ENCODE results near the gene PCSK2.

The PCSK2 gene

GRCh38 chr20:17452441-17452840 is 225.6 kb downstream of the PCSK2 start:
- H3K36me3 Mint-ChIP-seq (ENCODE audit: low read depth): no peaks in the 10 kb centered on the region
- H3K4me1 Mint-ChIP-seq (ENCODE audit: low read depth): no peaks in the 10 kb centered on the region
- H3K9me3 Mint-ChIP-seq: no peaks in the 10 kb centered on the region
- peaks cover 12% of the 10 kb centered on the region for H3K27me3 Mint-ChIP-seq
- no peak overlapping the region for H3K4me3 Mint-ChIP-seq
- no peak overlapping the region for H3K27ac Mint-ChIP-seq

DNA sequence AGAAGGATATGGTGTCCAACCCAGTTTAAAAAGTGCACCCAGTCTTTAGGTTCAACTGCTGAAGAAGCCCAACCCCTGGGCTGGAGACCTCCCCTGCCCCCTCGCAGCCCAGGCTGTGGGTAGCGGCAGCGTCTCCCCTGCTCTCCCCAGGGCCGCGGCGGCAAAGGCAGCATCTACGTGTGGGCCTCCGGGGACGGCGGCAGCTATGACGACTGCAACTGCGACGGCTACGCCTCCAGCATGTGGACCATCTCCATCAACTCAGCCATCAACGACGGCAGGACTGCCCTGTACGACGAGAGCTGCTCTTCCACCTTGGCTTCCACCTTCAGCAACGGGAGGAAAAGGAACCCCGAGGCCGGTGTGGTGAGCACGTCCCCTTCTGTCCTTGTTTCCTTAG is 226.8 kb downstream of the PCSK2 start:
- Mint-ChIP-seq H3K4me1 (ENCODE audit: low read depth) (no peaks in the 10 kb centered on the region), H3K9me3 (no peaks in the 10 kb centered on the region), H3K27ac (no peak overlapping the region), H3K27me3 (peaks cover 16% of the 10 kb centered on the region), H3K4me3 (no peak overlapping the region), H3K36me3 (ENCODE audit: low read depth) (no peaks in the 10 kb centered on the region)

DNA sequence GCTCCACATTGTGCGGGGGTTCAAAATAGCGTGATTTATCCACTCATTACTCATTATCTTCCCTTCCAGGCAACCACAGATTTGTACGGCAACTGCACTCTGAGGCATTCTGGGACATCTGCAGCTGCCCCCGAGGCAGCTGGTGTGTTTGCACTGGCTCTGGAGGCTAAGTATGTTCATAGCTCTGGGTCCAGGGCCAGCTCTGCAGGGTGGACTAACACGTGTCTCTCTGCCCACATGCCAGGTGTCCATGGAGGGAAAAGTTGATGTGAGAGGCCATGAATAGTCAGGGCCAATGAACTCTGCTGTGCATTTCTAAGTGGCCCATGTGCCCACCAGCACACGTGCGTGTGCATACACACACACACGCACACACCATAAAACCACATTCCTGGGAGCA is 229.4 kb downstream of the PCSK2 start:
- Mint-ChIP-seq H3K27ac (no peak overlapping the region), H3K27me3 (peaks cover 15% of the 10 kb centered on the region)

GRCh38 chr20:17457079-17457478 is 230.2 kb downstream of the PCSK2 start:
- Mint-ChIP-seq H3K4me1 (ENCODE audit: low read depth) (peaks cover 4% of the 10 kb centered on the region), H3K27me3 (peaks cover 10% of the 10 kb centered on the region), H3K36me3 (ENCODE audit: low read depth) (no peaks in the 10 kb centered on the region), H3K4me3 (no peak overlapping the region), H3K27ac (no peak overlapping the region), H3K9me3 (no peaks in the 10 kb centered on the region)

More for the DNA sequence above, 229.4 kb downstream of the PCSK2 start:
- no peak overlapping the region for H3K4me3 Mint-ChIP-seq
- H3K4me1 Mint-ChIP-seq (ENCODE audit: low read depth): peaks cover 4% of the 10 kb centered on the region
- no peaks in the 10 kb centered on the region for H3K36me3 Mint-ChIP-seq (ENCODE audit: low read depth)
- H3K9me3 Mint-ChIP-seq: no peaks in the 10 kb centered on the region

GRCh38 chr20:17457588-17458190 is 230.8 kb downstream of the PCSK2 start:
- H3K27me3 Mint-ChIP-seq: peaks cover 4% of the 10 kb centered on the region
- H3K9me3 Mint-ChIP-seq: no peaks in the 10 kb centered on the region
- H3K36me3 Mint-ChIP-seq (ENCODE audit: low read depth): no peaks in the 10 kb centered on the region
- no peak overlapping the region for H3K27ac Mint-ChIP-seq
- H3K4me3 Mint-ChIP-seq: no peak overlapping the region
- H3K4me1 Mint-ChIP-seq (ENCODE audit: low read depth): peaks cover 4% of the 10 kb centered on the region

DNA sequence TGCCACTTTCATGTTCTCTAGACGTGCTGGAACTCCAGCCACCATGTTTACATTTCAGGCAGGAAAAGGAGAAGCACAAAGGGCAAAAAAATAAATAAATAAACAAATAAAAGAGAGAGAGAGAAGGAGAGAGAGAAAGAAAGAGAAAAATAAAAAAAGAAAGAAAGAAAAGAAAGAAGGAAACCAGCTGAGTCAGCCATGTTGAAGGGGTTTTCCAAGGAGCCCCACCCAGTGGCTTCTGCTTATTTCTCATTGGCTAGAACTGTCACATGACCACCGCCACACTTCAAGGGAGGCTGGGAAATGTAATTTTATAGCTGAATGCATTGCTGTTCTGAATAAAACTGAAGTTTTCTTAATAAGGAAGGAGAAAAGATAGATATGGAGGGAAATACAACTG is 233.3 kb downstream of the PCSK2 start:
- Mint-ChIP-seq H3K27me3 (peaks cover 14% of the 10 kb centered on the region), H3K9me3 (no peaks in the 10 kb centered on the region)

DNA sequence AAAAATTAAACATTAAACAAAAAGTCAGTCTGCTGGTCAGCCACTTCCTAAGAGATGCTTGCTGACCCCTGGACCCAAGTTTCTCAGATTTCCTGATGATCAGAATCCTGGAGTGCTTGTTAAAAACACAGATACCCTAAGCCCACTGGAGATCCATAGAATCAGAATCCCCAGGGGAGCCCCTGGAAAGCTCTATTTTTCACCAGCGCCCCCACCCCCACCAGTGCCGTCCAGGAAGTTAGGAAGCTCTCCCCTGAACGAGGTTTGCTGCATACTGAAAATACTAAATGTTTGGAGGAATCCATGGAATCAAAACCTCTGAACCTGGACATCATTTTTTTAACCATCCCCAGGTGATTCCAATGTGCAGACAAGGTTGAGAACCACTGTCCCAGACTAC is 235.1 kb downstream of the PCSK2 start:
- H3K4me3 Mint-ChIP-seq: no peak overlapping the region
- no peak overlapping the region for H3K27ac Mint-ChIP-seq
- H3K27me3 Mint-ChIP-seq: peaks cover 14% of the 10 kb centered on the region
- H3K4me1 Mint-ChIP-seq (ENCODE audit: low read depth): peaks cover 4% of the 10 kb centered on the region
- no peaks in the 10 kb centered on the region for H3K36me3 Mint-ChIP-seq (ENCODE audit: low read depth)
- no peaks in the 10 kb centered on the region for H3K9me3 Mint-ChIP-seq

More for the DNA sequence above, 233.3 kb downstream of the PCSK2 start:
- no peaks in the 10 kb centered on the region for H3K36me3 Mint-ChIP-seq (ENCODE audit: low read depth)
- no peak overlapping the region for H3K27ac Mint-ChIP-seq
- H3K4me3 Mint-ChIP-seq: no peak overlapping the region
- peaks cover 4% of the 10 kb centered on the region for H3K4me1 Mint-ChIP-seq (ENCODE audit: low read depth)

GRCh38 chr20:17463711-17464110 is 236.9 kb downstream of the PCSK2 start:
- peaks cover 4% of the 10 kb centered on the region for H3K4me1 Mint-ChIP-seq (ENCODE audit: low read depth)
- H3K27me3 Mint-ChIP-seq: peaks cover 10% of the 10 kb centered on the region
- no peaks in the 10 kb centered on the region for H3K9me3 Mint-ChIP-seq
- no peak overlapping the region for H3K4me3 Mint-ChIP-seq
- H3K27ac Mint-ChIP-seq: no peak overlapping the region
- H3K36me3 Mint-ChIP-seq (ENCODE audit: low read depth): no peaks in the 10 kb centered on the region

- Mint-ChIP-seq H3K9me3 (no peaks in the 10 kb centered on the region), H3K27ac (no peak overlapping the region), H3K27me3 (peaks cover 10% of the 10 kb centered on the region), H3K36me3 (ENCODE audit: low read depth) (no peaks in the 10 kb centered on the region), H3K4me1 (ENCODE audit: low read depth) (peaks cover 2% of the 10 kb centered on the region), H3K4me3 (no peak overlapping the region)
Observed at GRCh38 chr20:17465236-17465635, 238.4 kb downstream of the PCSK2 start.

DNA sequence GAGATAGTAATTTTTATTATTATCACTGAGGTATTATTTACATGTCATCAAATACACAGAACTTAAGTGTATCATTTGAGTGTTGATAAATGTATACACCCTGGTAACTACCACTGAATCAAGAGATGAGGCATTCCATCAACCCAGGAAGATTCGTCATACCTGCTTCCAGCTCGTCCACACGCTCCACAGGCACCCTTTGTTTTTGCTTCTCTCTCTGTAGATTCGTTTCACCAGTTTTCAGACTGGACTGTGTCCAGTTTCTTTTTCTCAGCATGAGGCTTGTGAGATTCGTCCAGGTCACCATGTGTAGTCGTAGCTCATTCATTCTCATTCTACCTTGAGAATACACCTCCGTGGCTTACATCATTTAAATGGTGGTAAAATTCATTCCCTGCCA is 239.8 kb downstream of the PCSK2 start:
- Mint-ChIP-seq H3K9me3 (no peaks in the 10 kb centered on the region), H3K36me3 (ENCODE audit: low read depth) (no peaks in the 10 kb centered on the region), H3K27me3 (peaks cover 10% of the 10 kb centered on the region), H3K27ac (no peak overlapping the region), H3K4me3 (no peak overlapping the region), H3K4me1 (ENCODE audit: low read depth) (no peaks in the 10 kb centered on the region)

DNA sequence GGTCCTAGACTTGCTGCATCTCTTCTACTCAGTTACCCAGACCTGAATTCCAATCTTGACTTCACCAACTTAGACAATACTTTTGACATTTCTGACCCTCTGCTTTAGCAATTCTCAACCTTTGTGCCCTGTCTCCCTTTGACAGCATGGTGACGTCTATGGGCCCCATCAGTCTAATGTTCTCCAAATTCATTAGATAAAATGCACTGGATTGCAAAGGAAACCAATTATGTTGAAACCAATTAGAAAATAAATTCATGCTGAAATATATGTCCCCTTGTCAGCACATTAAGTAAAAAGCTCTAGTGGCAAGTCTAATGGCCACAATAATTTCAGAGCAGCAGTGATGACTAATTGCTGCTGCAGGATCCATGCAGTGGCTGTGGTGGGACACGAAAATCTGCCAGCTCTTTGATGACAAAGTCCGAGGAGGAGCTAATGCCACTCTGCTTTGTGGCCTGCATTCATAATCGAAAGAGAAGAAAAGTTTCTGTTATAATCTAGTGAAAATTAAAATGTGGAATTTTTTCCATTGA is 240.3 kb downstream of the PCSK2 start:
- Mint-ChIP-seq H3K4me1 (ENCODE audit: low read depth) (no peaks in the 10 kb centered on the region), H3K27ac (no peak overlapping the region), H3K27me3 (peaks cover 10% of the 10 kb centered on the region), H3K4me3 (no peak overlapping the region), H3K9me3 (no peaks in the 10 kb centered on the region), H3K36me3 (ENCODE audit: low read depth) (no peaks in the 10 kb centered on the region)

DNA sequence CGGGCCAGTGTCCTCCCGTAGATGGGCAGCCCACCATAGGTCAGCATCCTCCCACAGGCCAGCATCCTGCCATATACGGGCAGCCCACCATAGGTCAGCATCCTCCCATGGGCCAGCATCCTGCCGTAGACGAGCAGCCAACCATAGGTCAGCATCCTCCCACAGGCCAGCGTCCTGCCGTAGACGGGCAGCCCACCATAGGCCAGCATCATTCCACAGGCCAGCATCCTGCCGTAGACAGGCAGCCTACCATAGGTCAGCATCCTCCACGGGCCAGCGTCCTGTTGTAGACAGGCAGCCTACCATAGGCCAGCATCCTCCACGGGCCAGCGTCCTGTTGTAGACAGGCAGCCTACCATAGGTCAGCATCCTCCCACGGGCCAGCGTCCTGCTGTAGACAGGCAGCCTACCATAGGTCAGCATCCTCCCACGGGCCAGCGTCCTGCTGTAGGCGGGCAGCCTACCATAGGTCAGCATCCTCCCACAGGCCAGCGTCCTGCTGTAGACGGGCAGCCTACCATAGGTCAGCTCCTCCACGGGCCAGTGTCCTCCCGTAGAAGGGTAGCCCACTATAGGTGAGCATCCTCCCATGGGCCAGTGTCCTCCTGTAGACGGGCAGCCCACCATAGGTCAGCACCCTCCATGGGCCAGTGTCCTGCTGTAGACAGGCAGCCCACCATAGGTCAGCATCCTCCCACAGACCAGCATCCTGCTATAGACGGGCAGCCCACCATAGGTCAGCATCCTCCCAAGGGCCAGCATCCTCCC is 241.4 kb downstream of the PCSK2 start:
- Mint-ChIP-seq H3K4me1 (ENCODE audit: low read depth) (no peaks in the 10 kb centered on the region), H3K4me3 (no peak overlapping the region), H3K36me3 (ENCODE audit: low read depth) (no peaks in the 10 kb centered on the region), H3K27me3 (peaks cover 6% of the 10 kb centered on the region), H3K27ac (no peak overlapping the region), H3K9me3 (no peaks in the 10 kb centered on the region)

DNA sequence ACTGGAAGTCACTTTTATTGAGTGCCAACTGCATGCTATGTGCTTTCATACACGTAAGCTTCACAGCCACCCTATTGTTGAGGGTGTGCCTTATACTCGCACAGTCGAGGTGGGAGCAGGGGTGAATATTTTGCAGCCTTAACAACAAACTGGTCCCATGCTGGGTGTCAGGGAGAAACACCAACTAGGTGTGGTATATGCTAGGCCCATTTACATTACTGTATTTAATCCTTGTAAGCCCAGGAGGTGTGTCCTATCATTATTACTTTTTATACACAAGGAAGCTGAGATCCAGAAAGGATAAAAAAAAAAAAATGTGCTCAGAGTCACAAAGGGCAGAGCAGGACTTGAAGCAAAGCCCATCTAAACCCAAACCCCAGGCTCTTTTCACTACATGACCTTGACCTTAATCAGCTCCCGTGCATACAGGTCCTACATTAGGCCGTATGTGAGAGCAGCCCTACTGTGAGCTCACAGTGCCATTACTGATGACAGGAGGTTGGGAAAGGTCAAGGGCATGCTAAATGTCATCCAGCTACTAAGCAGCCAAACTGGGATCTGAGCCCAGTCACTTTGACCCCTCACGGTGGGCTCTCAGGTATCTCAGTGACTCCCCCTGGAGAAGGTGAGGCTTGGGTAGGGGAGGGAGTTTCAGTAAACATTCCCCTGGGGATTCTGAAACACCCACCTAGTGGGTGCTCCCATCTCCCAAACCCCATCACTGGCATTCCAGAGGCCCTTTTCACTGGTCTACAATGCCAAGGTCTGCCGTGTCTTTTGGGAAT is 242.6 kb downstream of the PCSK2 start:
- Mint-ChIP-seq H3K4me3 (no peak overlapping the region), H3K27ac (no peak overlapping the region), H3K36me3 (ENCODE audit: low read depth) (no peaks in the 10 kb centered on the region), H3K27me3 (peaks cover under 1% of the 10 kb centered on the region), H3K4me1 (ENCODE audit: low read depth) (no peaks in the 10 kb centered on the region), H3K9me3 (no peaks in the 10 kb centered on the region)

DNA sequence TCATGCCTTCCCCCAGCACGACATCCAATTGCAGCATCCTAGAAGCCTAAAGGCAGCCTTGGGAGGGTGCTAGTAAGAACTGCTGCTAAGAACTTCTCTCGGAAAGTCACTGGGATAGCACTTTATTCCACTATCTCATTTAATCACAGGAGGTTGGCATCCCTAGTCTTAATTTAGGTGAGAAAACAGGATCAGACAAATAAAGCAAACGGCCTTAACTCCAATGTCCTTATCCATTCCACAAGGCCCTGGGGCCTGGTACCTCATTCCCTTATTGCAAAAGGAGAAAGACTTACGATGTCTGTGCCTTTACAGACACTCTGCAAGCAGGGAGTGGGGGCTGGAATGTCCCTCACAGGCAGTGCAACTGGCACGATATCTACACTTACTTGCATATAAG is 243.7 kb downstream of the PCSK2 start:
- Mint-ChIP-seq H3K9me3 (no peaks in the 10 kb centered on the region), H3K27me3 (no peaks in the 10 kb centered on the region), H3K4me3 (no peak overlapping the region), H3K27ac (no peak overlapping the region), H3K4me1 (ENCODE audit: low read depth) (no peaks in the 10 kb centered on the region), H3K36me3 (ENCODE audit: low read depth) (no peaks in the 10 kb centered on the region)

GRCh38 chr20:17470973-17471372 is 244.1 kb downstream of the PCSK2 start:
- H3K4me3 Mint-ChIP-seq: no peak overlapping the region
- no peaks in the 10 kb centered on the region for H3K36me3 Mint-ChIP-seq (ENCODE audit: low read depth)
- H3K27me3 Mint-ChIP-seq: no peaks in the 10 kb centered on the region
- no peak overlapping the region for H3K27ac Mint-ChIP-seq
- no peaks in the 10 kb centered on the region for H3K9me3 Mint-ChIP-seq
- no peaks in the 10 kb centered on the region for H3K4me1 Mint-ChIP-seq (ENCODE audit: low read depth)

Data from stimulated activated naive CD8-positive, alpha-beta T cell treated with anti-CD3 and anti-CD28 coated beads, Interleukin-15, Interleukin-2, amounts not matched to agents 100 ng/mL and 50 ng/mL, for 24 hours (primary cell).